Rectal smooth muscle tissue (tissue), 1 donor: ENCODE data around the gene AFF2.

Experiments used
- H3K27ac ChIP-seq: one replicate; pipeline ENCODE4 v1.7.0; 2013; ENCODE audit warnings: low read depth, low read length, inconsistent platforms
- H3K27me3 ChIP-seq: one replicate; pipeline ENCODE4 v1.7.0; 2013; ENCODE audit warnings: low read length; ENCODE audit not compliant: control insufficient read depth, insufficient read depth
- H3K36me3 ChIP-seq: one replicate; pipeline ENCODE4 v1.7.0; 2013; ENCODE audit warnings: low read length; ENCODE audit not compliant: control insufficient read depth, insufficient read depth
- H3K4me1 ChIP-seq: one replicate; pipeline ENCODE4 v1.7.0; 2013; ENCODE audit warnings: low read length; ENCODE audit not compliant: control insufficient read depth, insufficient read depth
- H3K4me3 ChIP-seq: one replicate; pipeline ENCODE4 v1.7.0; 2013; ENCODE audit warnings: low read length
- H3K9ac ChIP-seq: one replicate; pipeline ENCODE4 v1.7.0; 2013; ENCODE audit warnings: low read length

Gene AFF2

DNA sequence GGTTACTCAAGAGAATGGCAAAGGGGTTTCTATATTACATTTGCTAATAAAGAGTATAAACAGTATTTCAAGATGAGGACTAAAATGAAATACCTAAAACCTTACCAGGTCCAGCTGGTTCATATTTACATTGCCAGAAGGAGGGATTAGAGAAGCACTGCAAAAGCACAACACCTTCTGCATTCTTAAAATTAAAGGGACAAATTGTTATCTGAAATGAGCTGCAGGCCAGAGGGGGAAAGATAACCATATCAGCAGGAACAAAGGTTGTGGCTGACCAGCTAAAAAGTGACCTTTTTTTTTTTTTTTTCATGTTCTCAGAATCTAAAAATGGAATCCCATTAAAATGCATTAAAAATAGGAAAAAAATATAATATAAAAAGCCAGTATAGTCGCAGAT lies 39.7 kb downstream of the AFF2 start:
- Histone ChIP-seq H3K4me3 (no peak overlapping the region), H3K4me1 (no peaks in the 10 kb centered on the region), H3K36me3 (no peaks in the 10 kb centered on the region), H3K27me3 (no peaks in the 10 kb centered on the region), H3K9ac (no peak overlapping the region), H3K27ac (no peak overlapping the region)

DNA sequence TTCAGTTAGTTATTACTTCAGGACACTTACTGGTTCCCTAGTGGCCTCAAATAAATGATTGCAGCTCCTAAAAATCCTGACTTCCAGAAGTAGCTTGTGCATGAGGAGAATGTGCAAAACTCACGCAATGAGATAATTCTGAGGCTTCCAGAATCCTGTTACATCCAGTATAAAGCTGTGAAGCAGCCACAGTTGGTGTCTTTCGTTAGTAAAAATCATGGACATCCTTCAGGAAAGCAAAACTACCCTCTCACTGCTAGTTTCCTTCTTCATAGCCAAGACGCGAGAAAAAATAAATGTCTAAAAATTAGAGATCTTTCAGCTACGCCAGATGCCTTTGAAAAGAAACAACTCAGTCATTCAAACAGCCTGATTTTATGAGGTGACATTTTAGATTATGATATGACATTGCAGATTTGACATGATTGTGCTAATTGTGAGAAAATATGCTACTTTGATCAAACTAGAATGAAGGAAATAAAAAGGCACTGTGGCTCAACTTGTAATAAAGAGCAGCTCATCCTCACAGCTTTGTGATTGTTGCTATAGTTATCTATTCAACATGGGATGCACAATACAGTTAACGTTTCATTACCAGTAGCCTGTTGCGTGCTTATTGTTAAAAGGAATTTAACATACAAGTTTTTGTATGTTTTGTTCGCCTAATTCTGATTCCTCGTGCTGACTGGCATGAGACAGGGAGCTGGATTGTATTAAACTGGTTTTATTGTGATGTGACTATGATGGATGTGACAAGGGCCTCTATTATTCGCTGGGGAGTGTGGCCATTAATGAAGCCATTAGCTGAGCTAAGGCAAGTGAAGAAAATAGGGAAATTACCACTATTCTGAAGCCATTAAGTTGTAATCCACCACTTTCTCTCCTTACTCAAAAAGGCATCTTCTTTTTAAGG lies 40.5 kb downstream of the AFF2 start:
- Histone ChIP-seq H3K4me1 (no peaks in the 10 kb centered on the region), H3K4me3 (no peak overlapping the region), H3K9ac (no peak overlapping the region), H3K36me3 (no peaks in the 10 kb centered on the region), H3K27ac (no peak overlapping the region), H3K27me3 (no peaks in the 10 kb centered on the region)

DNA sequence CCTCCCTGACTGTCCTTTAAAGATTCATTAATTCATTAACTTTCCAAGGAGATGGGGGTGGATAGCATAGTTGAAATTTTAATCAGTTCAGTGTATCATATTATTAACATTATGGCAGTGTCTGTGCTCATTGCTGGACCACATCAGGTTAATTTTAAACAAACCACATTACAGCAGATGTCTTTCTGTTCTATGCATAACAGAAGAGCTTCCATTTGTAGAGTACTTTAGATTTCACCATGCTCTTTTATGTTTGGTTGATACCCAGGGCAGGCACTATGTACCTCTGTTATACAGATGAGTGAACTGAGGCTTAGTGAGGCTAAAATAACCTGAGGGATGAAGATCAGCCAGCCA lies 41.1 kb downstream of the AFF2 start:
- H3K27me3 ChIP-seq = no peaks in the 10 kb centered on the region
- no peak overlapping the region for H3K4me3 ChIP-seq
- no peak overlapping the region for H3K27ac ChIP-seq
- H3K36me3 ChIP-seq = no peaks in the 10 kb centered on the region
- no peaks in the 10 kb centered on the region for H3K4me1 ChIP-seq
- H3K9ac ChIP-seq = no peak overlapping the region

DNA sequence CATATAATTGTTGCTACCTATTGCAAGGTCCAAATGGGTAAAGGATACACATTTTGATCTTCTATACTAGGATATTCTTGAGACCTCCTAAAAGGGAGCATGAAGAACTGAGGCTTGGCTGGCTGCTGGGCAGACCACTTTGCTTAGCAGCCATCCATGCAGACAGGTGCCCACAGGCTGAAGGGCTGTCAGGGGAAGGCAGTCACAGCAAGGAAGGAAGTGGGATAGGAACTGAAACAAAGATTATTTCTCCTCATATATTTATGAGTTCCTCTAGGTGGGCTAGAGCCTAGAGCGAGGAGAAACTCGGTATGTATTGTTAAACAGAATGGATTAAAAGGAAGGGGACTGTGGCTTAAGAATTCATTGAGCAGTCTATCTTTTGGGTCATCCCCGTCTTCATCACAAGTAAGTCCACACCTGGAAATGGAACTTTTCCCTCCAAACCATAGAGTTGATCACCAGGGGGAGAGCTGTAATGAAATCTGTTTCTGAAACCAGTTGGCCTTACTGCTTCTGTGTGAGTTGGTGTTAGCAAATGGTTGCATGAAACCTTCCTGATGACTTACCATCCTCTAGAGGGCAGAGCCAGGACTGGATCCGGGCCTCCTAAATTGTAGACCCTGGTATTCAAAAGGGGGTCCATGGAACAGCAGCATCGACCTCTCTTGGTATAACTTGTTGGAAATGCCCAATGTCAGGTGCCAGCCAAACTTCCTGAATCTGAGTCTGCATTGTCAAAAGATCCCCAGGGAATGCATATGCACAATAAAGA lies 42.3 kb downstream of the AFF2 start:
- Histone ChIP-seq H3K4me1 (no peaks in the 10 kb centered on the region), H3K27ac (no peak overlapping the region), H3K36me3 (no peaks in the 10 kb centered on the region), H3K4me3 (no peak overlapping the region), H3K27me3 (no peaks in the 10 kb centered on the region), H3K9ac (no peak overlapping the region)

DNA sequence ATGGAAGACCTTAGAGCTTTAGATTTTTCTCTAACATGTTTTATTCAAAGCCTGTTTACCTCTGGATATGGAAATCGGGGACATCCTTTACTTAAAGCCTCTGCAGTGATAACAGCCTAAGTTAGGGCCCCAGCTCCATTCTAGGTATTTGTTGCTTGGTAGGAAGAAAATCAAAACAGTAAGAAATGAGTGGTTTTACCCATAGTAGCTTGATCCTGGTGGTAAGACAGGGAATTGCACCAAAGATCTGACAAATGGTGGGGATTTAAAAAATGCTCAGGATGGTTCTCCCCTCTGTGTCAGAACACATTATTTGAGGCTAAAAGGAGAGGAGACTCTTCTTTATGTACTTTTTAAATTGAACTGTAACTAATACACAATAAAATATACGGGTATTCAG lies 52.4 kb downstream of the AFF2 start:
- no peak overlapping the region for H3K4me3 ChIP-seq
- no peak overlapping the region for H3K9ac ChIP-seq
- no peaks in the 10 kb centered on the region for H3K4me1 ChIP-seq
- H3K27me3 ChIP-seq = no peaks in the 10 kb centered on the region
- no peaks in the 10 kb centered on the region for H3K36me3 ChIP-seq
- H3K27ac ChIP-seq = no peak overlapping the region

DNA sequence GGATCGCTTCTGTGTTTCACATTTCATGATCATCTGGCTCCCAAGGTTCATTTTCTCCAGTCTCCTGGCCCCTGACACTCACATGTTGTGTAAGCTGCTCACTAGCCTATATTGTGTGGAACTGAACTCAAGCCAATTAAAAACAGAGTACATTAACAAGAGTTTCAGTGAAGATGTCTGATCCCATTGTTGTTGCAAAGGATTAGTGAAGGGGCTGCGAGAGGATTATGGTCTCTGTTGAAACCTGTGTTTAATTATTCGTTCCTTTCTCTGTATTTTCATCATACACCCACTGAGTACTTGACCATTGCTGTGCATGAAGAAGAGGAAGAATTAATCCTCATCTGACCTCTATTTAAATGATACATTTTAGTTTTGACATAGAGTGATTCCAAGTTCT lies 54.7 kb downstream of the AFF2 start:
- Histone ChIP-seq H3K4me1 (no peaks in the 10 kb centered on the region), H3K36me3 (no peaks in the 10 kb centered on the region), H3K27ac (no peak overlapping the region), H3K27me3 (no peaks in the 10 kb centered on the region), H3K9ac (no peak overlapping the region), H3K4me3 (no peak overlapping the region)

DNA sequence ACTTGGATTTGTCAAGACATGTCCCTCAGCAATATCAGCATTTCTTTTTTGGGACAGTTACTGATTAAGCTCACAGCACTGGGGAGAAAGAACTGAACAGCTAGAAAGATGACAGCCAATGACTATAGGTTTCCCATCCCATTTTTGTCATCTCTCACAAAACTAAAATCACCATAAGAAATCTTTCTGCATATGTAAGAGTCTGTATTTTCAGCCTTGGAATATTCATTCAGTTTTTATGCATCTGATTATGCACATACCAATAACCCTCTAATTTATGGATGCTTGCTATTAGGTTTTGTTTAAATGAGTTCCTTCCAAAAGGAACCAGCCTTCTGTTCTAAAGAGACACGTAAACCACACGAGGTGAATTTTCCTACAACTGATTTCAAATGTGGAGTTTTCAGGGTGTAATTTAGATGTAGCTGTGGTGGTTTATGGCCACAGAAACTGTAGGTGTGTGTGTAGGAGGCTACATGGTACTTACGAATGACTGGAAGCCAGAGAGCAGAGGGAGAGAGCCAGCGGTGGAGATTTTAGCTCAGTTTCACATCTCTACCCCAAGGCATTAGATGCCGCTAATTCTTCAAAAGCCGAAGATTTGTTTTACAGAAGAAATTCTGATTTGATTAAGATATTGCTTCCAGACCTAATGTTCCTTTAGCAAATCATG lies 55.3 kb downstream of the AFF2 start:
- H3K4me3 ChIP-seq = no peak overlapping the region
- H3K27me3 ChIP-seq = no peaks in the 10 kb centered on the region
- H3K36me3 ChIP-seq = no peaks in the 10 kb centered on the region
- H3K4me1 ChIP-seq = no peaks in the 10 kb centered on the region
- H3K9ac ChIP-seq = no peak overlapping the region
- H3K27ac ChIP-seq = no peak overlapping the region

DNA sequence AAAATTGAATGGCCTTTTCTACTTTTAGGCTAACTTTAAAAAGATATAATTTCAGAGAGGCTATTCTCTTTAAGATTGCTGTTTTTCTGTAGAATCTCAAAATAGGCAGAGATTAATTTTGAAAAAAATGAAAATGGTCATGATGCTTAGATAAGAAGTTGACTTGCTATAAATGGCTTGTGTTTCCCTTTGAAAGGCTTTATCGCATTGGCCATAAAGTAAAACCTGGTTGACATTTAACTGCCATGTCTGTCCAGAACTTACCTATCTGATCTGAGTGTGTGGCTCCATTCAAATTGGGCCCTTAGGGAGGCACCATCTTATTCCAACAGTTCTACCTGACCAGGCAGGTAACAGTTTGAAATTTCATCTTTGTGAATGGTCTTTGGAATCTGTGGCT lies 56.1 kb downstream of the AFF2 start:
- no peaks in the 10 kb centered on the region for H3K4me1 ChIP-seq
- H3K27ac ChIP-seq = no peak overlapping the region
- no peaks in the 10 kb centered on the region for H3K27me3 ChIP-seq
- H3K9ac ChIP-seq = no peak overlapping the region
- no peaks in the 10 kb centered on the region for H3K36me3 ChIP-seq
- no peak overlapping the region for H3K4me3 ChIP-seq

DNA sequence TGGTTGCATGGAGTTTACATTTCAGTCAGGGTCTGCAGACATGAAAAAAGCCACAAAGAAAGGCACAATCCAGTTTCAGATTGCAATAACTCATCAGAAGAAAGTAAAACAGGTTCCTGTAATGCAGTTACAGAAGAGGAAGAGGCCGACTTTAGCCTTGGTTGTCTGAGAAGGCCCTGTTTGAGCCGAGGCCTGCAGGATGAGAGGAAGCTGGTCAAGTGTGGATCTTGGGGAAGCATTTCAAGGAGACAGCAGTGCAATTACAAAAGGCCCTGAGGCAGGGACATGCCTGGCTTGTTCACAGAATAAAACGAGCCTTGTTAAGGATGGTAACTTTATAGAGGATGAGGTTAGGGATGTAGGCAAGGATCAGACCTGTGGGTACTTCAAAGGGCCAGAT lies 62.4 kb downstream of the AFF2 start:
- H3K4me1 ChIP-seq = no peaks in the 10 kb centered on the region
- no peak overlapping the region for H3K27ac ChIP-seq
- H3K36me3 ChIP-seq = no peaks in the 10 kb centered on the region
- no peak overlapping the region for H3K9ac ChIP-seq
- H3K27me3 ChIP-seq = no peaks in the 10 kb centered on the region
- H3K4me3 ChIP-seq = no peak overlapping the region

DNA sequence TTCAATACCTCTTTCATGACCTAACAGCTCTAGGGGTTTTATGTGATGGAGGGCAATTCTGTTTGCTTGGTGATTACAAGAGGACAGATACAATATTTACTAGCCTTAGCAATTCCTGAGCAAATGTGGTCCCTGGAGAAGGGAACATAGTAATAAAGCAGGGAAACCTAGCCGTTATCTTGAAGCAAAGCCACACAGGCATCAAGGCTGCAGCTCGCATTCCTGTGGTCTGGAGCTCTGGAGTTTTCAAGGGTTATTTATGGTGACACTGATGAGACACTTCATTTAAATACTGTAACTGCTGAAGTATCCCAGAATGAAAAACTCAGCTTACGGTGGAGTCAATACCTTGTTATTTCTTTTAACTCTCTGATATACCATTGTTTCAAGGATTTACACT lies 66.8 kb downstream of the AFF2 start:
- Histone ChIP-seq H3K27ac (no peak overlapping the region), H3K4me1 (no peaks in the 10 kb centered on the region), H3K27me3 (no peaks in the 10 kb centered on the region), H3K9ac (no peak overlapping the region), H3K36me3 (no peaks in the 10 kb centered on the region), H3K4me3 (no peak overlapping the region)

DNA sequence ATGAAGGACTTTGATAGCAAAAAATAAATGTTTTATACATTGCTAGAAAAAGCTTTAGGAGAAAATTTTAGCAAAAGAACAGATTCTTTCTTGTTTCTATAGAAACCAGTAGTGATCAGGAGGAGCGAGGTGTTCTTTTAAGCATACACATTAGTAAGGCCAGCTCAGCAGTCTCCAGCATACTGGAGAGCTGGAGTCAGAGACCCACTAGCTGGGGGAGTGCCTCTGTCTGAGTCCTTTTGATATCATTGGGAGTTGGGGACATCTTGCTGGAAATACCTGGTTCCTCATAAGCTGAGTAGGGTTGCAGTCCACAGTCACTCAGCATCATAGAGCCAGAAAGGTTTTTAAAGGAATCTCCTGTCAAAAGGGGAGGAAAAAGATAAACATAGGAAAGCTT lies 67.4 kb downstream of the AFF2 start:
- no peak overlapping the region for H3K9ac ChIP-seq
- H3K27me3 ChIP-seq = no peaks in the 10 kb centered on the region
- no peaks in the 10 kb centered on the region for H3K36me3 ChIP-seq
- no peak overlapping the region for H3K27ac ChIP-seq
- no peaks in the 10 kb centered on the region for H3K4me1 ChIP-seq
- no peak overlapping the region for H3K4me3 ChIP-seq

DNA sequence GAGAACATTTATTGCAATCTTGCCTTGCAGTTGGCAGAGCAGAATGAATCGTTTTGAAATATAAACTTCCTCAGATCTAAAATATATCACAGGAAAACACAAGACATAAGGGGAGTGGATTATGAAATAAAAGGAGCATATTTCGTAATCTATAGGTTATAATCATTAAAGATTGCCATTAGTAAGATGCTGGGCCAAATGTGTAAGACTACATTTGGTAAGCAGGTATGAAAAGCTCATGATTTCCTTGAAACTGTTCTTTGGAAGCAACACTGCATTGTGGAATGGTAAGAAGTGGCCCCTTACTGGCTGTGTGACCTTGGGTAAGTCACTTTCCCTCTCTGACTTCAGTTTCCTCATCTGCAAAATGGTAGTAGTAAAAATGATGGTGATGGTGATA lies 68.3 kb downstream of the AFF2 start:
- no peaks in the 10 kb centered on the region for H3K4me1 ChIP-seq
- no peak overlapping the region for H3K27ac ChIP-seq
- H3K4me3 ChIP-seq = no peak overlapping the region
- H3K9ac ChIP-seq = no peak overlapping the region
- no peaks in the 10 kb centered on the region for H3K27me3 ChIP-seq
- no peaks in the 10 kb centered on the region for H3K36me3 ChIP-seq
